Colonic mucosa (tissue), 4 donors: ENCODE measurements around the gene TUBGCP5. TPM values are rescaled to one million over a fixed set of nuclear protein-coding genes. Genes with fewer than 3 reads are reported as not detected.

Source experiments
- DNase-seq: peaks from one replicate; pipeline ENCODE4 v3.0.0-alpha.2; 2020
- H3K27ac ChIP-seq: fragments of 200-600 bp; one replicate; pipeline ENCODE4 v1.8.0; 2021
- H3K27me3 ChIP-seq: fragments of 200-600 bp; one replicate; pipeline ENCODE4 v1.8.0; 2021
- H3K36me3 ChIP-seq: fragments of 200-600 bp; one replicate; pipeline ENCODE4 v1.8.0; 2021
- H3K4me1 ChIP-seq: fragments of 200-600 bp; one replicate; pipeline ENCODE4 v1.8.0; 2021; ENCODE audit warnings: mild to moderate bottlenecking
- H3K4me3 ChIP-seq: fragments of 200-600 bp; one replicate; pipeline ENCODE4 v1.8.0; 2021
- H3K9ac ChIP-seq, 2 donors: one replicate each; pipeline ENCODE4 v1.7.0; 2013; ENCODE audit warnings: control low read depth in 2 of 2, low read depth in 2 of 2, low read length in 2 of 2
- H3K9me3 ChIP-seq: fragments of 200-600 bp; one replicate; pipeline ENCODE4 v1.8.0; 2021
- intact Hi-C: fragments of 100-400 bp; cut with DNase I; formaldehyde crosslinking; loops from one replicate; pipeline ENCODE4 v1.14.1; 2022
- total RNA-seq, 2 donors: library from RNA; stranded (reverse); fragmentation: NEBNext Ultra II Directional in 1 of 2; extraction: Animal tissue kit (Norgen Biotek cat#: 25700) in 1 of 2; gene quantifications; one replicate each; pipeline ENCODE4 v1.2.1, GENCODE V29; 2021
- TF ChIP-seq, protein P1 (sequence below): fragments of 200-600 bp; IDR thresholded peaks from one replicate; pipeline ENCODE4 v1.8.0; 2022; ENCODE audit warnings: antibody characterized with exemption, mild to moderate bottlenecking
- donor health status: healthy.
- donor health status: DM: no; HTN: no; CAD: no.
- donor health status: DM: no; HTN: no; CAD: no.

TUBGCP5 gene
- total RNA-seq, 2 donors from 2014 or later: 7.5 to 10.9 TPM

- Histone ChIP-seq H3K4me3 (no peak overlapping the region), H3K27ac (no peak overlapping the region), H3K4me1 (no peaks in the 10 kb centered on the region), H3K27me3 (no peaks in the 10 kb centered on the region), H3K9me3 (no peaks in the 10 kb centered on the region), H3K9ac (no peak overlapping the region), H3K36me3 (no peaks in the 10 kb centered on the region)
- TF ChIP-seq, protein P1, sequence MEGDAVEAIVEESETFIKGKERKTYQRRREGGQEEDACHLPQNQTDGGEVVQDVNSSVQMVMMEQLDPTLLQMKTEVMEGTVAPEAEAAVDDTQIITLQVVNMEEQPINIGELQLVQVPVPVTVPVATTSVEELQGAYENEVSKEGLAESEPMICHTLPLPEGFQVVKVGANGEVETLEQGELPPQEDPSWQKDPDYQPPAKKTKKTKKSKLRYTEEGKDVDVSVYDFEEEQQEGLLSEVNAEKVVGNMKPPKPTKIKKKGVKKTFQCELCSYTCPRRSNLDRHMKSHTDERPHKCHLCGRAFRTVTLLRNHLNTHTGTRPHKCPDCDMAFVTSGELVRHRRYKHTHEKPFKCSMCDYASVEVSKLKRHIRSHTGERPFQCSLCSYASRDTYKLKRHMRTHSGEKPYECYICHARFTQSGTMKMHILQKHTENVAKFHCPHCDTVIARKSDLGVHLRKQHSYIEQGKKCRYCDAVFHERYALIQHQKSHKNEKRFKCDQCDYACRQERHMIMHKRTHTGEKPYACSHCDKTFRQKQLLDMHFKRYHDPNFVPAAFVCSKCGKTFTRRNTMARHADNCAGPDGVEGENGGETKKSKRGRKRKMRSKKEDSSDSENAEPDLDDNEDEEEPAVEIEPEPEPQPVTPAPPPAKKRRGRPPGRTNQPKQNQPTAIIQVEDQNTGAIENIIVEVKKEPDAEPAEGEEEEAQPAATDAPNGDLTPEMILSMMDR: no peak
- intact Hi-C loops: no loop called here
- DNase-seq: no peak
Measured at GRCh38 chr15:23074684-23075083, 35.3 kb upstream of the TUBGCP5 start.

GRCh38 chr15:23073890-23074646 lies 34.7 kb upstream of the TUBGCP5 start:
- TF ChIP-seq, protein P1: no peak
- intact Hi-C loops: no loop called here
- Histone ChIP-seq H3K27ac (no peak overlapping the region), H3K9me3 (no peaks in the 10 kb centered on the region), H3K4me1 (no peaks in the 10 kb centered on the region), H3K4me3 (no peak overlapping the region), H3K27me3 (no peaks in the 10 kb centered on the region), H3K9ac (no peak overlapping the region), H3K36me3 (no peaks in the 10 kb centered on the region)
- DNase-seq: no peak

DNA sequence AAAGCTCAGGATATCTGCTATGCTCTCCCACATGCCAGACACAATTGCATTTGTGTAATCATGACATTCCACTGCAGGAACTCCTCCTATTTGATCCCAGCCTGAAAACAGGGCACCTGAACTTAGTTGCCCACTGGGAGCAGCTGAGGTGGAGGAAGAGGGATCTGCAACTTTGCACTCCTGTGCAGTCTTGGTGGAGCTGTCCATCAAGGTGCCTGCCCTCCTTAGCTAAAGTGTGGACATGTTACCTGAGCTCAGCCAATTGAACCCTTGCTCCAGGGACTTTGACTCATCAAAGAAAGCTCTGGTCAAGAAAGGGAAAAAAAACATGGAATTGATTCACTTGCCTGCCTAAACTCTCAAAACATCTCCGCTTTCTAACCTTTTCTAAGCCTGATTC lies 33.3 kb upstream of the TUBGCP5 start:
- no peak overlapping the region for H3K4me3 ChIP-seq
- TF ChIP-seq, protein P1: no peak
- no peaks in the 10 kb centered on the region for H3K9me3 ChIP-seq
- H3K9ac ChIP-seq: no peak overlapping the region
- intact Hi-C loops: no loop called here
- no peaks in the 10 kb centered on the region for H3K4me1 ChIP-seq
- H3K36me3 ChIP-seq: no peaks in the 10 kb centered on the region
- no peaks in the 10 kb centered on the region for H3K27me3 ChIP-seq
- H3K27ac ChIP-seq: no peak overlapping the region
- DNase-seq: no peak

GRCh38 chr15:23069496-23070166 lies 30.3 kb upstream of the TUBGCP5 start:
- no peaks in the 10 kb centered on the region for H3K36me3 ChIP-seq
- TF ChIP-seq, protein P1: no peak
- H3K27ac ChIP-seq: no peak overlapping the region
- no peaks in the 10 kb centered on the region for H3K4me1 ChIP-seq
- no peaks in the 10 kb centered on the region for H3K27me3 ChIP-seq
- no peak overlapping the region for H3K4me3 ChIP-seq
- DNase-seq: no peak
- intact Hi-C loops: no loop called here
- H3K9me3 ChIP-seq: no peaks in the 10 kb centered on the region
- H3K9ac ChIP-seq: no peak overlapping the region

DNA sequence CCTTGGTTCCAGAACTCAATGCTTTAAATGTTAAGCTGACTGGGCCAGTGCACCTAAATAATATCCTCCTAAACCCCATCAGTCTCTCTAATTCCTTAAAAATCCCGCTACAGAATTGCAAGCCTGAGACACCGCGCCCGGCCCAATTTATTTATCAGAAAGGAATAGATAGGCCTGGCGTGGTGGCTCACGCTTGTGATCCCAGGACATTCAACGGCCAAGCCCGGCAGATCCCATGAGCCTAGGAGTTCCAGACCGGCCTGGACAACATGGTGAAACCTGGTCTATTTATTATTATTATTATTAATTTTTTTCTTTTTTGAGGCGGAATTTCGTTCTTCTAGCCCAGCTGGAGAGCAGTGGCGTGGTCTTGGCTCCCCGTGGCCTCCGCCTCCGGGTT lies 28.0 kb upstream of the TUBGCP5 start:
- H3K4me1 ChIP-seq: no peaks in the 10 kb centered on the region
- no peak overlapping the region for H3K27ac ChIP-seq
- H3K36me3 ChIP-seq: no peaks in the 10 kb centered on the region
- no peak overlapping the region for H3K4me3 ChIP-seq
- H3K27me3 ChIP-seq: no peaks in the 10 kb centered on the region
- DNase-seq: no peak
- intact Hi-C loops: no loop called here
- no peaks in the 10 kb centered on the region for H3K9me3 ChIP-seq
- TF ChIP-seq, protein P1: no peak
- no peak overlapping the region for H3K9ac ChIP-seq
